Epithelial cell of esophagus (primary cell): ENCODE measurements around the gene EFTUD2.

ENCODE experiments used
- DNase-seq: peaks from one replicate; pipeline ENCODE4 v3.0.0; 2010; ENCODE audit warnings: low read depth
- H3K4me3 ChIP-seq: 2 replicates; pipeline ENCODE4 v1.5.1; 2011; ENCODE audit warnings: mild to moderate bottlenecking, low read length, control low read depth
- TF ChIP-seq, protein P1 (sequence below): IDR thresholded peaks from 2 replicates; pipeline ENCODE4 v1.5.1; 2011; ENCODE audit warnings: low read depth, mild to moderate bottlenecking, low read length, control low read depth, inconsistent platforms; ENCODE audit not compliant: insufficient read depth; ENCODE audit errors: missing control alignments

EFTUD2 gene

DNA sequence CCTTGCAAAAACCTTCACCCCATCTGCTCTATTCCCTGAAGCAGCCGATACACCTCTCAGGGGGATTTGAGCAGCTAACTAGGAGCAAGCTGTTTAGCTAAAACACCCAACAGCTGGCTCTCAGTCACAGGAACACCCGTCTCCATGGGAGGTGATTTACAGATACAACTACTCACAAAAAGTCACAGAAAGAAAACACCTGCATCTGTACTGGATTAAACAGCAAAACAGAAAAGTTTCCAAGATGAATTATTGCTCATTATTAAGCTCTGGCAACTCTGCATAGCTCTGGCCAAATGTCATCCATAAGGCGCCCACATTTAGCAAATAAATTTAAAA, 91.5 kb downstream of the EFTUD2 start:
- TF ChIP-seq, protein P1, sequence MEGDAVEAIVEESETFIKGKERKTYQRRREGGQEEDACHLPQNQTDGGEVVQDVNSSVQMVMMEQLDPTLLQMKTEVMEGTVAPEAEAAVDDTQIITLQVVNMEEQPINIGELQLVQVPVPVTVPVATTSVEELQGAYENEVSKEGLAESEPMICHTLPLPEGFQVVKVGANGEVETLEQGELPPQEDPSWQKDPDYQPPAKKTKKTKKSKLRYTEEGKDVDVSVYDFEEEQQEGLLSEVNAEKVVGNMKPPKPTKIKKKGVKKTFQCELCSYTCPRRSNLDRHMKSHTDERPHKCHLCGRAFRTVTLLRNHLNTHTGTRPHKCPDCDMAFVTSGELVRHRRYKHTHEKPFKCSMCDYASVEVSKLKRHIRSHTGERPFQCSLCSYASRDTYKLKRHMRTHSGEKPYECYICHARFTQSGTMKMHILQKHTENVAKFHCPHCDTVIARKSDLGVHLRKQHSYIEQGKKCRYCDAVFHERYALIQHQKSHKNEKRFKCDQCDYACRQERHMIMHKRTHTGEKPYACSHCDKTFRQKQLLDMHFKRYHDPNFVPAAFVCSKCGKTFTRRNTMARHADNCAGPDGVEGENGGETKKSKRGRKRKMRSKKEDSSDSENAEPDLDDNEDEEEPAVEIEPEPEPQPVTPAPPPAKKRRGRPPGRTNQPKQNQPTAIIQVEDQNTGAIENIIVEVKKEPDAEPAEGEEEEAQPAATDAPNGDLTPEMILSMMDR, result no peak
- no peak for DNase-seq
- no peak overlapping the region for H3K4me3 ChIP-seq

- TF ChIP-seq, protein P1, result no peak
- DNase-seq, result no peak
- no peak overlapping the region for H3K4me3 ChIP-seq
These were observed 92.0 kb downstream of the EFTUD2 start for GRCh38 chr17:44807093-44807816.

DNA sequence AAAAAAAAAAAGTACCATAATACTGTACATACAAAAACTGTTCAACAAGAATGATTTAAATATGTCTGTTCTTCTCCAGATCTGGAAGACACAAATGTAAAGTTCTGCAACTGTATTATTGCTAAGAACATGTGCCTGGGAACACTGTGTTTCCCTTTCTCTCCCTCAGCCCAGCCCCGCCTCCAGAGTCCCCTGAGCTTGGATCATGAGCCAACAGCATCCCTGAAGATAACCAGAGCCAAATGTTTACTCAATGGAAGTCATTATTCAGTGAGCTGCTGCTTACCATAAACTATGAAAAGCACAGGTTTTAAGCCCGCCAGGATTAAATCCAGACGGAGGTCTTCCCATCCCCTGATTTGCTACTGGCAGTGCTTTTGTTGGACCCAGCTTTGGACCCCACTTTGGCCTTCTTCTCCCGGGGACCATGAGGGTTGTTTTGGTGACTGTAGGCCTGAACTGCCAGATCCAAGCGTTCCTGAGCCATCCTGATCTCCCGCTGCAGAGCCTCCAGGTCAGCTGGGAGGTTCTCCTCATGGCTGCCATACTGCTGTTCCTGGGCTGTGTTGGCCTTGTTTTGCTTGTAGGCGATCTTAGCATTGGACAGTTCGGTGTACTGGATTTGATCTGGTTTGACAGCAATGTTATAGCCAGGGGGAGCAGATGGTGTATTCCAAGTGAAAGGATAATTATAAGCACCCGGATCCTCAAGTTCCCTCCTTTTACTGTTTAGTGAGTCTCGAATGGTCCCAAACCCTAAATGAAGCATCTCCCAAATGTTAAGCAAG, 94.7 kb downstream of the EFTUD2 start:
- no peak overlapping the region for H3K4me3 ChIP-seq
- no peak for DNase-seq
- TF ChIP-seq, protein P1, result no peak

- no peak overlapping the region for H3K4me3 ChIP-seq
- no peak for DNase-seq
- TF ChIP-seq, protein P1, result no peak
These were observed 97.4 kb downstream of the EFTUD2 start for GRCh38 chr17:44801880-44802279.
